Progenitor cell of endocrine pancreas (in vitro differentiated cells): Measurements from ENCODE around the gene TBRG1. TPM values are rescaled to one million over a fixed set of nuclear protein-coding genes. Genes with fewer than 3 reads are reported as not detected.

Experiments
- DNase-seq: peaks from one replicate; pipeline ENCODE4 v3.0.0; 2021; ENCODE audit warnings: low spot score; ENCODE audit not compliant: unreplicated experiment
- H3K27ac Mint-ChIP-seq: 2 replicates; pipeline ENCODE4 v1.8.0; 2021; ENCODE audit warnings: mild to moderate bottlenecking, moderate library complexity, mixed read lengths
- H3K27me3 Mint-ChIP-seq: 2 replicates; pipeline ENCODE4 v1.8.0; 2021; ENCODE audit warnings: mixed read lengths
- H3K36me3 Mint-ChIP-seq: 2 replicates; pipeline ENCODE4 v1.8.0; 2022; ENCODE audit warnings: mixed read lengths; ENCODE audit not compliant: insufficient read depth
- H3K4me1 Mint-ChIP-seq: 2 replicates; pipeline ENCODE4 v1.8.0; 2021; ENCODE audit warnings: low read depth, mixed read lengths
- H3K4me3 Mint-ChIP-seq: 2 replicates; pipeline ENCODE4 v1.8.0; 2021; ENCODE audit warnings: low read depth, mild to moderate bottlenecking, moderate library complexity, mixed read lengths
- H3K9me3 Mint-ChIP-seq: 2 replicates; pipeline ENCODE4 v1.8.0; 2021; ENCODE audit warnings: low read depth, mixed read lengths
- CTCF ChIP-seq: fragments of 200-600 bp; sonication (generic); IDR thresholded peaks from one replicate; pipeline ENCODE4 v1.5.0; 2021; ENCODE audit warnings: antibody characterized with exemption, mild to moderate bottlenecking; ENCODE audit not compliant: unreplicated experiment
- total RNA-seq: library from RNA; stranded (reverse); gene quantifications from 2 replicates; pipeline ENCODE4 v1.2.1, GENCODE V29; 2021

TBRG1 gene
- total RNA-seq, 1 donor from 2014 or later = 33.3 TPM

- H3K36me3 Mint-ChIP-seq = no peaks in the 10 kb centered on the region
- TF ChIP-seq CTCF = no peak
- peaks cover 3% of the 10 kb centered on the region for H3K4me1 Mint-ChIP-seq
- H3K27ac Mint-ChIP-seq = no peak overlapping the region
- no peaks in the 10 kb centered on the region for H3K27me3 Mint-ChIP-seq
- no peak overlapping the region for H3K4me3 Mint-ChIP-seq
- no peaks in the 10 kb centered on the region for H3K9me3 Mint-ChIP-seq
- no peak for DNase-seq
These were observed 23.5 kb downstream of the TBRG1 start for GRCh38 chr11:124646148-124646547.

GRCh38 chr11:124648610-124649009, 25.9 kb downstream of the TBRG1 start:
- Mint-ChIP-seq H3K27me3 (peaks cover 4% of the 10 kb centered on the region), H3K4me1 (peaks cover 3% of the 10 kb centered on the region), H3K9me3 (no peaks in the 10 kb centered on the region), H3K36me3 (peaks cover 2% of the 10 kb centered on the region), H3K27ac (no peak overlapping the region), H3K4me3 (no peak overlapping the region)
- no peak for TF ChIP-seq CTCF
- no peak for DNase-seq

GRCh38 chr11:124656774-124657630, 34.3 kb downstream of the TBRG1 start:
- Mint-ChIP-seq H3K27me3 (peaks cover 4% of the 10 kb centered on the region), H3K4me1 (no peaks in the 10 kb centered on the region), H3K27ac (no peak overlapping the region), H3K4me3 (no peak overlapping the region), H3K36me3 (peaks cover 6% of the 10 kb centered on the region), H3K9me3 (no peaks in the 10 kb centered on the region)
- no peak for TF ChIP-seq CTCF
- DNase-seq = no peak

- H3K27me3 Mint-ChIP-seq = peaks cover 4% of the 10 kb centered on the region
- no peak for TF ChIP-seq CTCF
- H3K36me3 Mint-ChIP-seq = peaks cover 6% of the 10 kb centered on the region
- no peak for DNase-seq
- H3K9me3 Mint-ChIP-seq = no peaks in the 10 kb centered on the region
- H3K4me3 Mint-ChIP-seq = no peak overlapping the region
- H3K4me1 Mint-ChIP-seq = no peaks in the 10 kb centered on the region
- no peak overlapping the region for H3K27ac Mint-ChIP-seq
These were observed 35.2 kb downstream of the TBRG1 start for GRCh38 chr11:124657904-124658303.

GRCh38 chr11:124658501-124658900, 35.8 kb downstream of the TBRG1 start:
- no peaks in the 10 kb centered on the region for H3K27me3 Mint-ChIP-seq
- H3K9me3 Mint-ChIP-seq = no peaks in the 10 kb centered on the region
- H3K4me3 Mint-ChIP-seq = no peak overlapping the region
- no peak overlapping the region for H3K27ac Mint-ChIP-seq
- DNase-seq = no peak
- H3K36me3 Mint-ChIP-seq = peaks cover 4% of the 10 kb centered on the region
- no peaks in the 10 kb centered on the region for H3K4me1 Mint-ChIP-seq
- no peak for TF ChIP-seq CTCF
